ENCODE data around the gene FES.

FES gene

GRCh38 chr15:90930861-90931574 is 46.7 kb downstream of the FES start:
- TF ChIP-seq SIN3A (IDR thresholded peaks at IDR 0.05; ENCODE audit: borderline replicate concordance, insufficient read depth, low read length) (no peak), POLR2AphosphoS5 (IDR thresholded peaks at IDR 0.05; ENCODE audit: low read depth, low read length) (no peak), FOXP2 (optimal IDR thresholded peaks at IDR 0.05; ENCODE audit: borderline replicate concordance, extremely low read depth, extremely low read length, insufficient read depth) (no peak), TAF1 (IDR thresholded peaks at IDR 0.05; ENCODE audit: borderline replicate concordance, insufficient read depth, low read length) (no peak), REST (IDR thresholded peaks at IDR 0.05; ENCODE audit: insufficient read depth in 1 of 2, low read depth in 2 of 2, low read length in 2 of 2) (no peak)

DNA sequence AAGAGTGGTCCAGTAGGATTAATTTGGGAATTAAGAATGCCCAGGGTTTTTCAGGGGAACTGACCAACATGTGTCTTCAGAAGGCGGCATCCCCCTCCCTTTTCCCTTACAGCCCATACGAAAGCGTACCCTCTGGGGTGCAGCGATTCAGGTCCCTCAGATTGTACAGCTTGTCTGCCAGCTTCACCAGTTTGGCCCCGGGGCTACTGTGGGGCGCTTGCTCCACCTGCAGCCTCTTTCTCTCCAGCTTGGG is 47.2 kb downstream of the FES start:
- no peak for TF ChIP-seq REST (IDR thresholded peaks at IDR 0.05; ENCODE audit: insufficient read depth in 1 of 2, low read depth in 2 of 2, low read length in 2 of 2)
- no peak for TF ChIP-seq SIN3A (IDR thresholded peaks at IDR 0.05; ENCODE audit: borderline replicate concordance, insufficient read depth, low read length)
- no peak for TF ChIP-seq FOXP2 (optimal IDR thresholded peaks at IDR 0.05; ENCODE audit: borderline replicate concordance, extremely low read depth, extremely low read length, insufficient read depth)
- TF ChIP-seq TAF1 (IDR thresholded peaks at IDR 0.05; ENCODE audit: borderline replicate concordance, insufficient read depth, low read length), result no peak
- TF ChIP-seq POLR2AphosphoS5 (IDR thresholded peaks at IDR 0.05; ENCODE audit: low read depth, low read length), result no peak

DNA sequence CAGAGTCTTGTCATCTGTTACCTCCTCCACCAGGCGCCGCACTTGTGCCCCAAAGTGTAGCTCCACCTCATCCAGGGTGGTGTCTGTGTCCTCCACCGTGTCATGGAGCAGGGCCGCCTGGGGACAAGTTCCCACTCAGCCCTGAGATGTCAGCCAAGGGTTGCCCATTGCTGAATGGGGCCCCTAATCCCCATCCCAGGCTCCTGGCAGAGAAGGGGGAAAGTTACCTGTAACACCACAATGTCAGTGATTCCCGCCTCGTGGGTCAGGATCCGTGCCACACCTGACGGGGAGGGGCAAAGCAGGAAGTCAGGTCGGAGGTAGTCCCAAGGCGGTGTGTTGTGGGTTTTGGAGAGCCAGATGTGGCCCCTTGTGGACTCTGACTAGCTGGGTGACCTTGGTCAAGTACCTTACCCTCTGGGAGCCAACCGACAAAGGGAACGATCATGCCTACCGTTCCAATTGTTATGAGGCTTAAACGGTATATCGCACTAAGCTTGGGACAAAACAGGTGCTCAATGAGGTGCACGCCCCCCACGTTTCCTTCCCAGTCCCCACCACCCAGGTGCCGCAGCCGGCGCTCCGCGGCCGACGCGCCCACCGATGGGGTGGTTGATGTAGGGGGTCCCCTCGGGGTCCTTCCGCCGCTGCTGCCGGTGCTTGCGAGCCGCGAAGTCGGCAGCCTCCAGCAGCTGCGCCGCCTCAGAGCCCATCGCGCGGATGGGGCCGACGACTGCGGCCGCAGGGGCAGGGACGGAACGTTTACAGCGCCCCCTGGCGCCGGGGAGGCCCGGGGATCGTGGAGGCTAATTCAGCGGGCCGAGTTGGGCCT is 47.7 kb downstream of the FES start, which contains the start of gene HDDC3:
Gene HDDC3 (minus strand): TSS at position 722 of the 832 bp plus-strand sequence. CDS start 9 bp downstream, at position 713.
- TF ChIP-seq POLR2AphosphoS5 (IDR thresholded peaks at IDR 0.05; ENCODE audit: low read depth, low read length) (peak; percentile 76), REST (IDR thresholded peaks at IDR 0.05; ENCODE audit: insufficient read depth in 1 of 2, low read depth in 2 of 2, low read length in 2 of 2) (peak; percentile 56 to 59; a peak in 2 of 4 replicates), FOXP2 (optimal IDR thresholded peaks at IDR 0.05; ENCODE audit: borderline replicate concordance, extremely low read depth, extremely low read length, insufficient read depth) (peak; percentile 74), SIN3A (IDR thresholded peaks at IDR 0.05; ENCODE audit: borderline replicate concordance, insufficient read depth, low read length) (0 out of 2 replicates have a peak, but pooled peaks have one; percentile 46), TAF1 (IDR thresholded peaks at IDR 0.05; ENCODE audit: borderline replicate concordance, insufficient read depth, low read length) (peak; percentile 87)

DNA sequence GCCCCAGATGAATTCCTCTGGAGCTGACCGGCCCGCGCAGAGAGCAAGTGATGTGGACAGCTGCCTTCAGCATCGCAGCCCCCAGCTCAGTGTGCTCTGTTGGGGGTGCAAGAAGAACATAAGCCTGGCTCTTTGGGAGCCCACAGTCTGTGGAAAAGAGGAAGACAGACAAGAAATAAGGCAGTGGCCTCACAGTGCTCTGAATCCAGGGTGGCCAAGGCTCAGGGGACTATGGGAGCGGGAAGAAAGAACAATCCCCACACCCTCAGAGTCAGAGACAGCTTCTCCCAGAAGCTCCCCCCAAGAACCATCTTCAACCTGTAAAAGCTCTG is 48.3 kb downstream of the FES start:
- TF ChIP-seq POLR2AphosphoS5 (IDR thresholded peaks at IDR 0.05; ENCODE audit: low read depth, low read length) (no peak), REST (IDR thresholded peaks at IDR 0.05; ENCODE audit: insufficient read depth in 1 of 2, low read depth in 2 of 2, low read length in 2 of 2) (no peak; a peak in 1 of 4 replicates), TAF1 (IDR thresholded peaks at IDR 0.05; ENCODE audit: borderline replicate concordance, insufficient read depth, low read length) (no peak), SIN3A (IDR thresholded peaks at IDR 0.05; ENCODE audit: borderline replicate concordance, insufficient read depth, low read length) (no peak), FOXP2 (optimal IDR thresholded peaks at IDR 0.05; ENCODE audit: borderline replicate concordance, extremely low read depth, extremely low read length, insufficient read depth) (no peak)
